Activated CD4-positive, alpha-beta T cell treated with anti-CD3 and anti-CD28 coated beads for 36 hours (primary cell): ENCODE measurements around the gene SLC38A7. TPM values are rescaled to one million over a fixed set of nuclear protein-coding genes. Genes with fewer than 3 reads are reported as not detected.
"Not testable (repeated sequence)": the region's sequence is repeated elsewhere in the genome, so short reads cannot be mapped to it uniquely, and the experiment has no call there.

Experiments
- ATAC-seq: fragments of 200-7000 bp; cut with Tn5 transposase; one replicate; pipeline ENCODE4 v1.10.0; 2021; ENCODE audit warnings: mild to moderate bottlenecking, moderate library complexity
- CTCF ChIA-PET: fragments of 350-600 bp; sonication (Branson Sonifier 250); formaldehyde crosslinking; loops from one replicate; lab custom pipeline; 2021; ENCODE audit warnings: antibody characterized with exemption; lab: Charles Lee
- POLR2A ChIA-PET: fragments of 350-600 bp; sonication (Branson Sonifier 250); formaldehyde crosslinking; loops from one replicate; lab custom pipeline; 2021; ENCODE audit warnings: antibody characterized with exemption, inconsistent platforms; lab: Charles Lee
- DNase-seq: peaks from one replicate; pipeline ENCODE4 v3.0.0-alpha.2; 2020
- H3K27ac Mint-ChIP-seq: one replicate; pipeline ENCODE4 v1.8.0; 2021; ENCODE audit warnings: mixed read lengths
- H3K27me3 Mint-ChIP-seq: one replicate; pipeline ENCODE4 v1.8.0; 2021; ENCODE audit warnings: mixed read lengths
- H3K36me3 Mint-ChIP-seq: one replicate; pipeline ENCODE4 v1.8.0; 2021; ENCODE audit warnings: low read depth, mixed read lengths
- H3K4me1 Mint-ChIP-seq: one replicate; pipeline ENCODE4 v1.8.0; 2021; ENCODE audit warnings: mixed read lengths
- H3K4me3 Mint-ChIP-seq: one replicate; pipeline ENCODE4 v1.8.0; 2021; ENCODE audit warnings: mild to moderate bottlenecking, moderate library complexity, mixed read lengths
- H3K9me3 Mint-ChIP-seq: one replicate; pipeline ENCODE4 v1.8.0; 2021; ENCODE audit warnings: low read depth, mixed read lengths
- intact Hi-C, 2 experiments: fragments of 100-400 bp; cut with DNase I in 1 of 2; cut with micrococcal nuclease in 1 of 2; formaldehyde crosslinking; loops; one replicate each; pipeline versions ENCODE4 v1.14.2 to v1.15.1; 2022 to 2024; cut with DNase I, micrococcal nuclease
- total RNA-seq, 2 experiments: library from RNA; stranded (reverse); gene quantifications; one replicate each; pipeline ENCODE4 v1.2.3, GENCODE V29; 2021

The SLC38A7 gene
- total RNA-seq, 2 experiments from 2014 or later: 4.5 to 6.5 TPM

DNA sequence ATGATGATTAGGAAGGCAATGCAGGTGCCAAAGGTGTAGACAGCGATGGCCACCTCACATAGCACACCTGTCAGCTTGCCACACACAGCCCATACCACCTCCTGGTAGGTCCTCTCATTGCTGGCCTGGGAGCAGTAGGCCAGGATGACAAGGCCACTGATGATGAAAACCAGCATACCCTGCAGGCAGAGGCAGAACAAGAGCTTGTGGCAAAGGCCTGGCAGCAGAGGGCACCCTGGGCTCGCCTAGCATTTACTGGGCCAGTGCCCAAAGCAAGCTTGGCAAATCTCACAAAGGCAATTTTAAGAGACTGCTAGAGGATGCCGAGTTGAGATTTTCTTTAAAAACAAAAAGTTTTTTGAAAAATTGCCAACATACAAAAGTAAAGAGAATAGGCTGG is 5.9 kb downstream of the SLC38A7 start:
- peaks cover 9% of the 10 kb centered on the region for H3K4me1 Mint-ChIP-seq
- ATAC-seq (no peak), DNase-seq (peak; percentile 32)
- H3K4me3 Mint-ChIP-seq: no peak overlapping the region
- no peaks in the 10 kb centered on the region for H3K9me3 Mint-ChIP-seq
- ChIA-PET CTCF (interaction anchor here (3.0 kb wide), 1 partner anchor 78 kb away, joined by 11 read pairs; no protein-coding TSS in a partner anchor), POLR2A (no interaction called here)
- H3K27me3 Mint-ChIP-seq: no peaks in the 10 kb centered on the region
- no peak overlapping the region for H3K27ac Mint-ChIP-seq
- peaks cover 9% of the 10 kb centered on the region for H3K36me3 Mint-ChIP-seq
- intact Hi-C loops: no loop called here

DNA sequence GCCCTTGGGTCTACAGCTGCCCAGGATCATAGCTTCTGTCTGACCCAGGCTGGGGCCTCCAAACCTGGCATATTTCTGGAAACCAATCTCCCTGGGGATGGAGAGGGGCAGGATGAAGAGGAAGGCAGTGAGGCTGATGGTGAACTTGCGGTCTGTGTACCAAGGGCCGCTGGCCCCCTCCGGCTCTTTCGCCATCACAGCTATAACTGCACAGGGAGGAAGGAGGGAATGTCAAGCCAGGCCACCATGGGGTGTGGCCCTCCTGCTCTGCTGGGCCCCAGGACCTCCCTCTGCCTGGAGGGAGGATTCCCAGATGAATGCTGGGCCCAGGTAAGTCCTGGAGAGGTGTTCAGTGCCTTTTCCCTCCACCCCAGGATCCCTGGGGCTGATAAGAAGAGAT is 6.3 kb downstream of the SLC38A7 start:
- Mint-ChIP-seq H3K4me1 (peaks cover 5% of the 10 kb centered on the region), H3K27me3 (no peaks in the 10 kb centered on the region), H3K27ac (no peak overlapping the region), H3K4me3 (no peak overlapping the region), H3K9me3 (no peaks in the 10 kb centered on the region), H3K36me3 (peaks cover 9% of the 10 kb centered on the region)
- intact Hi-C loops: no loop called here
- ChIA-PET POLR2A (no interaction called here), CTCF (interaction anchor here (3.0 kb wide), 1 partner anchor 78 kb away, joined by 11 read pairs; no protein-coding TSS in a partner anchor)
- no peak for ATAC-seq
- no peak for DNase-seq

DNA sequence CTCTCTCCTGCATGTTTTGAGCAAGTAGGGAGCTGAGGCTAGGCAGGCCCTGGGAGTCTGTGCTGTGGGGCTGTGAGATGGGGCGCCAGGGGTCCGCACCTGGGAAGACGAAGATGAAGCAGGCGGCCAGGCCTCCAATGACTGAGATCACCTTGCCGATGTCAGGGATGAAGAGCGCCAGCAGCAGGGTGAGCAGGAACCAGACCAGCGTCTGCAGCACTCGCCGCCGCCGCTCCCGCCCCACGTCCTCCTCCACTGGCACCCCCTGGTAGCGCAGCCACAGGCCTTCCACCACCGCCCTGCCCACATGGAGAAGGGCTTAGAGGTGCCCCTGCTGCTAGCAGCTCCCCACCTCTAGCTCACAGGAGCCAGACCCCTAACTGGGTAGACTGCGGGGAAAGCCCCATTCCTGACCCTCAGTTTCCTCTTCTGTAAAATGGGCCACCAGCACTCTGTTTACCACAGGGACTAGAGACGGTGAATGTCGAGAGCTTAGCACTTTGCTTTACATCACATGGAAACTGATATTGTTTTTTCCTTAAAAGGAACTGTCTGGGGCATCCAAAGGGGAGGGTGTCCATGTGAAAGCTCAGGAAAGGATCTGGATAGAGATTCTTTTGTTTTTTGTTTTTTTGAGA is 13.5 kb downstream of the SLC38A7 start:
- intact Hi-C loops: no loop called here
- no peak for ATAC-seq
- POLR2A ChIA-PET: no interaction called here

DNA sequence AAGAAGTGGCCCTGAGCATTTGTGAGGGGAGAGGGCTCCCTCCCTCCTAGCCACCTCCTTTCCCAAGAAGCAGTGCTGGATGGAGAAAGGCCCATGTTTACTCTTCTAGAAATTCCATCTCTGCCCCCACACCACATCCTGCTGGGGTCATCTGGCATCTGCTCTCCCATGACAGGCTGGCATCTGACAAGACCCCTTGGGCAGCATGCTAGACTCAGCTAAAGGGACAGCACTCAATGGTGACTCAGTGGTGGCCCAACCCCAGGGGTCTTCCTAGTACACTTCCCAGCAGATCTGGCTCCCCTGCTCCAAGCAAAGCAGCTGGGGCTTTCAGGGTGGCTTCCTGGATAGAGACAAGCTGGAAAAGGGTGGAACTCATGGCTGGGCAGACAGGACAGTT is 14.4 kb downstream of the SLC38A7 start:
- POLR2A ChIA-PET: no interaction called here
- Mint-ChIP-seq H3K4me1 (no peaks in the 10 kb centered on the region), H3K27me3 (no peaks in the 10 kb centered on the region), H3K27ac (no peak overlapping the region), H3K9me3 (no peaks in the 10 kb centered on the region), H3K4me3 (no peak overlapping the region), H3K36me3 (peaks cover 6% of the 10 kb centered on the region)
- ATAC-seq (no peak), DNase-seq (no peak)
- CTCF ChIA-PET: interaction anchor here (0.6 kb wide), 1 partner anchor 69 kb away, joined by 5 read pairs; no protein-coding TSS in a partner anchor
- intact Hi-C loops: no loop called here

More for the DNA sequence above, 13.5 kb downstream of the SLC38A7 start:
- CTCF ChIA-PET: no interaction called here
- Mint-ChIP-seq H3K4me1 (no peaks in the 10 kb centered on the region), H3K27ac (no peak overlapping the region), H3K4me3 (no peak overlapping the region), H3K27me3 (no peaks in the 10 kb centered on the region), H3K9me3 (no peaks in the 10 kb centered on the region), H3K36me3 (peaks cover 6% of the 10 kb centered on the region)
- DNase-seq: no peak

DNA sequence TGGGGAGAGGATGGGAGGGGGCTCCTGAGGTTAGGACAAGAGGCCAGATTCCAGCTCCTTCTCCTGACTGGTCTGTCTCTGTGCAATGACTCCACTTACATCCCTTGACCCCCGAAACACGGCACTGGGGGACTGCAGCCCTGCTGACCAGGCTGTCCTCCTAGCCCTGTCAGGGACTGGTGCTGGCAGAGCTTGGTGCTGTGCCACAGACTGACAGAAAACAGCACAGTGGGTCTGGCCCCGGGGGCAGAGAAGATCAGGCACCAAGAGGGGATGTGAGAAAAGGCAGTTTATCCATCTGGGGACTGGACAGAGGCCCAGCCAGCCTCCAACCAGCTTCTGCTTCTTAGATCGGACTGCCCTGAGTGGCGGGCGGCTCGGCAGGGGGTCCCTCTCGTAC is 19.4 kb downstream of the SLC38A7 start:
- ChIA-PET CTCF (interaction anchor here (0.7 kb wide), 1 partner anchor 19 kb away, joined by 6 read pairs; the partner anchor contains the start of gene SLC38A7), POLR2A (no interaction called here)
- H3K4me3 Mint-ChIP-seq: no peak overlapping the region
- no peaks in the 10 kb centered on the region for H3K9me3 Mint-ChIP-seq
- intact Hi-C loops: no loop called here
- H3K4me1 Mint-ChIP-seq: no peaks in the 10 kb centered on the region
- H3K27me3 Mint-ChIP-seq: peaks cover 3% of the 10 kb centered on the region
- H3K27ac Mint-ChIP-seq: no peak overlapping the region
- H3K36me3 Mint-ChIP-seq: peaks cover 6% of the 10 kb centered on the region
- DNase-seq (no peak), ATAC-seq (no peak)

DNA sequence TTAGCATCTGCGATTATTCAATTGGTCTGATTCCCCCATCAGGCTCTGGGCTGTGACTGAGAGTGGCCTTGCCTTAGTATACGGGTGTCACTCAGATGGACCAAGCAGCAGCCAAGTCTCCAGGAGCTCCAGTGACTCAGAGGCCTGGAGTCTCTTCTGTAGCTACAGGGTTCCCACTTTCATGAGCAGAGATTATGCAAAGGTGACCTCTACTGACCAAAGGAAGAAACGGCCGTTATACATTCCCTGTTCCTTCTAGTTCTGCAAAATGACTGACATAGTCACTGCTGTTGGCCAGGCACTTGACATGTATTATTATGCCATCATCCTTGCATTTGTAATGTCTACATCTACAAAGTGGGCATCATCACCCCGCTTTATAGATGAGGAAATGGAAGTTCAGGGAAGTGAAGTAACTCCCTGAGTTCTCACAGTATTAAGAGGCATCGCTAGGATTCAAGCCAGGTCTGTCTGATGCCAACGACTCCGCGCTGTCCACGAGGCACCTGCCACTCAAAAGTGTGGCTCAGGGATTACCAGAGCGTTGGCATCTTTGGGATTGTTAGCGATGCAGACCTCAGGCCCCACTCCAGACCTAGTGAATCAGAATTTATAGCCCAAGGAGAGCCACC is 23.3 kb downstream of the SLC38A7 start:
- peaks cover 6% of the 10 kb centered on the region for H3K27me3 Mint-ChIP-seq
- H3K4me1 Mint-ChIP-seq: no peaks in the 10 kb centered on the region
- no peaks in the 10 kb centered on the region for H3K9me3 Mint-ChIP-seq
- ATAC-seq: peak; percentile 91
- H3K27ac Mint-ChIP-seq: no peak overlapping the region
- H3K4me3 Mint-ChIP-seq: no peak overlapping the region
- intact Hi-C loops: loop anchor here (1.0 to 5.0 kb wide), 3 partner anchors 149 to 325 kb away; no protein-coding TSS in a partner anchor
- ChIA-PET CTCF (interaction anchor here (0.6 to 1.2 kb wide), 7 partner anchors 19 to 325 kb away, joined by 3 to 7 read pairs (median 4); partner anchors contain the start of gene SLC38A7), POLR2A (interaction anchor here (0.5 kb wide), 1 partner anchor 138 kb away, joined by 5 read pairs; no protein-coding TSS in a partner anchor)
- no peaks in the 10 kb centered on the region for H3K36me3 Mint-ChIP-seq
- peak; percentile 35 for DNase-seq

DNA sequence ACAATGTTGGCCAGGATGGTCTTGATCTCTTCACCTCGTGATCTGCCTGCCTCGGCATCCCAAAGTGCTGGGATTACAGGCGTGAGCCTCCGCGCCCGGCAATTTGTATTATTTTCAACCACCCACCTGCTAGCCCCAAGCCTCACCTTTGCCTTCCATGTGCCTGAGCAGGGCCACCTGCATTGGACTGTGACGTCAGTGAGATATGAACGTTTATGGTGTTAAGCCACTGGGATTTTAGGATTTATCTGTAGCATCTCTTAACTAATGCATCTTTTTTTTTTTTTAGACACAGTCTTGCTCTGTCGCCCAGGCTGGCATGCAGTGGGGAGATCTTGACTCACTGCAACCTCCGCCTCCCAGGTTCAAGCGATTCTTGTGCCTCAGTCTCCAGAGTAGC is 24.7 kb downstream of the SLC38A7 start:
- H3K4me1 Mint-ChIP-seq: not testable (repeated sequence)

DNA sequence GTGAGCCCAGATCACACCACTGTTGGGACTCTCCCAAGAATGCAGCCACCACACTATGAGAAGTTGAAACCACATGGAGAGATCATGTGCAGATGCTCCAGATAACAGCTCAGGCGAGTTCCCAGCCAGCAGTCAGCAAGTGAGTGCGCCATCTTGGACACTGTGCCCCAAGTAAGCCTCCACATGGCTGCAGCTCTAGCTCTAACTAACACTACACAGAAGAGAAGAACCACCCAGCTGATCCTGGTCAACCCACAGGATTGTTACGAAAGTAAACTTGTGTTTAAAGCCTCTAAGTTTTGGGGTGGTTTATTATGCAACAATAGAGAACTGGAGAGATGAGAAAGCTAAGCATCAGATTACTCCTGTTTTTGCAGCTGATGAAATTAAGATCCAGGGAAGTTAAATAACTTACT is 25.8 kb downstream of the SLC38A7 start:
- intact Hi-C loops: no loop called here
- no peak for ATAC-seq
- no peak overlapping the region for H3K4me3 Mint-ChIP-seq
- no peak for DNase-seq
- H3K4me1 Mint-ChIP-seq: no peaks in the 10 kb centered on the region
- no peaks in the 10 kb centered on the region for H3K36me3 Mint-ChIP-seq
- H3K27ac Mint-ChIP-seq: no peak overlapping the region
- H3K27me3 Mint-ChIP-seq: peaks cover 6% of the 10 kb centered on the region
- CTCF ChIA-PET: interaction anchor here (1.4 kb wide), 1 partner anchor 147 kb away, joined by 7 read pairs; no protein-coding TSS in a partner anchor
- POLR2A ChIA-PET: no interaction called here
- no peaks in the 10 kb centered on the region for H3K9me3 Mint-ChIP-seq

More for the DNA sequence above, 24.7 kb downstream of the SLC38A7 start:
- H3K4me3 Mint-ChIP-seq, CTCF ChIA-PET, H3K36me3 Mint-ChIP-seq, DNase-seq, H3K9me3 Mint-ChIP-seq, H3K27me3 Mint-ChIP-seq, ATAC-seq, H3K27ac Mint-ChIP-seq, POLR2A ChIA-PET: not testable (repeated sequence)
- intact Hi-C loops: loop anchor here (2.0 to 5.0 kb wide), 2 partner anchors 148 to 323 kb away; no protein-coding TSS in a partner anchor

DNA sequence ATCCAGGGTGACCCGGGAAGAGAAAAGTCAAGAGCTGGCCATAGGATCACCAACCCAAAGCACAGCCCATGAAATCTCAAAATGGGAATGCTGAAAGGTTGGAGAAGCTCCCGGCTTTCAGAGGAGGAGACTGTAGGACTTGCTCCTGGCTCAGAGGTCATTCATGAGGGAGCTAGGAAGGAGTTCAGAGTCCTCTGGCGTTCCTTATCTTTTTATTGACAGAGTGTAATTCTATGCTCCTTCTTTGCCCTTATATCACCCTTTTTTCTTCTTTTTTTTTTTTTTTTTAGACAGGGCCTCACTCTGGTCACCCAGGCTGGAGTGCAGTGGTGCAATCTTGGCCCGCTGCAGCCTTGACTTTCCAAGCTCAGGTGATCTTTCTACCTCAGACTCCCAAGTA is 27.7 kb downstream of the SLC38A7 start:
- DNase-seq: no peak
- Mint-ChIP-seq H3K4me3 (no peak overlapping the region), H3K4me1 (no peaks in the 10 kb centered on the region), H3K36me3 (no peaks in the 10 kb centered on the region), H3K27ac (no peak overlapping the region), H3K27me3 (peaks cover 6% of the 10 kb centered on the region), H3K9me3 (no peaks in the 10 kb centered on the region)
- CTCF ChIA-PET: no interaction called here
- intact Hi-C loops: no loop called here
- POLR2A ChIA-PET: no interaction called here
- no peak for ATAC-seq

DNA sequence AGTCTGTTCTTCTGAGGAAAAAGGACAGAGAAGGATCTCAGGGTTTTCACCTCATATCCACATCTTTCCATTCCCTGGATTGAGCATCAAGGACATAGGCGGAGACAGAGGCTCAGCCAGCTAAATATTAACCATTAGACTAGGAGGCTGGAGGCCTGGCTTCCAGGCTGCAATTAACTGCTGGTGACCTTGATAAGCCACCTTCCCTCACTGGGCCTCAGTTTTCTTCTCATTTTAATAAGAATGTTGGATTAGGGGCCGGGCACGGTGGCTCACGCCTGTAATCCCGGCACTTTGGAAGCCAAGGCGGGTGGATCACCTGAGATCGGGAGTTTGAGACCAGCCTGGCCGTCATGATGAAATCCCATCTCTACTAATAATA is 29.4 kb downstream of the SLC38A7 start:
- H3K36me3 Mint-ChIP-seq: no peaks in the 10 kb centered on the region
- no peaks in the 10 kb centered on the region for H3K9me3 Mint-ChIP-seq
- peaks cover 3% of the 10 kb centered on the region for H3K27me3 Mint-ChIP-seq
- DNase-seq (no peak), ATAC-seq (no peak)
- ChIA-PET POLR2A (no interaction called here), CTCF (interaction anchor here (1.2 kb wide), 1 partner anchor 108 kb away, joined by 5 read pairs; no protein-coding TSS in a partner anchor)
- no peak overlapping the region for H3K27ac Mint-ChIP-seq
- no peaks in the 10 kb centered on the region for H3K4me1 Mint-ChIP-seq
- H3K4me3 Mint-ChIP-seq: no peak overlapping the region
- intact Hi-C loops: no loop called here

DNA sequence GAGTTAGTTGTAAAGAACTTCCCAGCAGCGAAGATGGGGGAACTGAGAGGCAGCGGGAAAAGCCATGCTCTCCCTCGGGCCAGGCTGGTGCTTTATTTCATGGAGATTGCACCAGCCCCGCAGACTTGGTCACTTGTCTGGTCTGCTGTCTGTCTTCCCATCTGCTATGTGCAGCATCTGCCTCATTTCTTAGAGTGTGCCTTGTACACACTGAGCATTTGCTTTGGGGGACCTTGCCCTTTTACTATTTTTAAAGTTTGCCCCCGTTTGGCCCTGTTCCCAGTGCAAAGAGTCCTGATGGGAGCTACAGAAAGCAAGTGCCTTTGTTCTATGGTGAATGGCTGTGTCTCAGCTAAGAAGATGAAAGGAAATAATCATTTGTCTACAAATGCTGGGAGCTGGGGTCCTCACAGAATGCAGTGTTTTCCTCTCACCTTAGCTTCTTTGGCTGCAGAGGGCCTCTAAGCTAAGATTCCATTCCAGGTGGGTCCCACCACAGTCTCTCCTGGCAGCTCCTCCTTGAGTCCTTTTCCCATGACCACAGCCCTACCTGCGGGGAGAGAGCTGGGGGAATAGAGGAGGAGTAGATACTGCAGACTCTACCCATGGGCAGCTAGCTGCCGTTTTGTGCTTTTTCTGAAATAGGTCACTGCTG is 29.9 kb downstream of the SLC38A7 start:
- no peak overlapping the region for H3K27ac Mint-ChIP-seq
- ATAC-seq (no peak), DNase-seq (no peak)
- H3K36me3 Mint-ChIP-seq: no peaks in the 10 kb centered on the region
- H3K27me3 Mint-ChIP-seq: peaks cover 3% of the 10 kb centered on the region
- intact Hi-C loops: no loop called here
- H3K4me1 Mint-ChIP-seq: no peaks in the 10 kb centered on the region
- ChIA-PET CTCF (interaction anchor here (1.2 kb wide), 1 partner anchor 108 kb away, joined by 5 read pairs; no protein-coding TSS in a partner anchor), POLR2A (no interaction called here)
- no peak overlapping the region for H3K4me3 Mint-ChIP-seq
- H3K9me3 Mint-ChIP-seq: no peaks in the 10 kb centered on the region
